ENCODE results near the gene CLIC5. TPM values are rescaled to one million over a fixed set of nuclear protein-coding genes. Genes with fewer than 3 reads are reported as not detected.

The CLIC5 gene
- total RNA-seq, 1 experiment from 2014 or later, result 0.05 TPM

DNA sequence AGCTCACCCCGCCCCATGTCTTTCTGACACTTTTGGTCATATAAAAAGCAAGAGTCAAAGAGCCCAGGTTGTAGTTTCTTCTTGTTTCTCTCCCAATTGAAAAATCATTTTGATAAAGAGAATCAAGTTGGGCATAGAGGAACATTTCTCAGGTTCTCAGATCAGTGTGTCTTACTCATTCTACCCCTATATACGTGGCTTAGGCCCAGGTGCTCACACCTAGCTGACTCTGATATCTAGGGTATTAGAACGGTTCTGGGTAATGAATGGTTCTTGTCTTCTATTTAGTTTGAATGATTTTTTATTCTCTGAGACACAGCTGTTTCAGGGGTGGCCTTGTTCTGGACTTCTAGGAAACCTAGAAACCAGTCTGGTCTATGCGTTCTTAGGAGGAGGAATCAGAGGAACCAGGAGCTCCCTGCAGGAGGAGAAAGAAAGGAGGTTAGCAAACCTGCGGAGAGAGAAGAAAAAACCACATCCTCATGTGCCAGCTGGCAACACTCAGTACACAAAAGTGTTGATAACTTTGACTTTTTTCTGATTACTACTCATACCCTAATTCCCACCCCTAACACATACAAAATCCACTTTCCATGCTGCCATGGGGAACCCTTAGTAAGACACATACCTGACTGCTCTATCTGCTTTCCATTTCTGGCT is 178.0 kb downstream of the CLIC5 start:
- no peak for ATAC-seq

GRCh38 chr6:45836984-45837383 is 178.7 kb downstream of the CLIC5 start:
- Histone ChIP-seq H3K27me3 (ENCODE audit: control insufficient read depth, insufficient read depth, low read length) (no peaks in the 10 kb centered on the region), H3K9me3 (ENCODE audit: control insufficient read depth, insufficient read depth, low read depth, low read length) (no peaks in the 10 kb centered on the region), H3K27ac (ENCODE audit: low read length) (no peak overlapping the region), H3K36me3 (ENCODE audit: control insufficient read depth, insufficient read depth, low read length) (no peaks in the 10 kb centered on the region), H3K4me1 (ENCODE audit: control insufficient read depth, insufficient read depth, low read length) (no peaks in the 10 kb centered on the region), H3K4me3 (ENCODE audit: low read depth in 2 of 2, low read length in 2 of 2) (no peak overlapping the region)
- in situ Hi-C loops (cut with HindIII; ENCODE audit: low pct_unique_long_range_greater_than_20kb, low sequenced_read_pairs) (no loop called here), intact Hi-C loops (cut with micrococcal nuclease; ENCODE audit: unreplicated experiment) (no loop called here)
- DNase-seq (ENCODE audit: low read depth, low spot score) (no peak), ATAC-seq (no peak)
- ChIA-PET CTCF (no interaction called here), POLR2A (no interaction called here)
- no peak for TF ChIP-seq SIN3A (IDR thresholded peaks at IDR 0.05; ENCODE audit: borderline replicate concordance, insufficient read depth, low read depth, low read length)
- TF ChIP-seq POLR2AphosphoS5 (IDR thresholded peaks at IDR 0.05; ENCODE audit: low read depth, low read length), result no peak
- no peak for TF ChIP-seq REST (IDR thresholded peaks at IDR 0.05; ENCODE audit: insufficient read depth in 1 of 2, low read depth in 2 of 2, low read length in 1 of 2)
- TF ChIP-seq CTCF (IDR thresholded peaks at IDR 0.05), result no peak
- TF ChIP-seq TCF7L2 (IDR thresholded peaks at IDR 0.05; ENCODE audit: low read depth, low read length), result no peak
- BruUV-seq (replicated peaks), result no TSS peak

More for the DNA sequence above, 178.0 kb downstream of the CLIC5 start:
- DNase-seq (ENCODE audit: low read depth, low spot score), result no peak
- ChIA-PET POLR2A (no interaction called here), CTCF (no interaction called here)
- in situ Hi-C loops (cut with HindIII; ENCODE audit: low pct_unique_long_range_greater_than_20kb, low sequenced_read_pairs) (no loop called here), intact Hi-C loops (cut with micrococcal nuclease; ENCODE audit: unreplicated experiment) (no loop called here)
- Histone ChIP-seq H3K9me3 (ENCODE audit: control insufficient read depth, insufficient read depth, low read depth, low read length) (no peaks in the 10 kb centered on the region), H3K27me3 (ENCODE audit: control insufficient read depth, insufficient read depth, low read length) (no peaks in the 10 kb centered on the region), H3K27ac (ENCODE audit: low read length) (no peak overlapping the region), H3K4me1 (ENCODE audit: control insufficient read depth, insufficient read depth, low read length) (no peaks in the 10 kb centered on the region), H3K4me3 (ENCODE audit: low read depth in 2 of 2, low read length in 2 of 2) (no peak overlapping the region), H3K36me3 (ENCODE audit: control insufficient read depth, insufficient read depth, low read length) (no peaks in the 10 kb centered on the region)
- TF ChIP-seq TCF7L2 (IDR thresholded peaks at IDR 0.05; ENCODE audit: low read depth, low read length) (no peak), REST (IDR thresholded peaks at IDR 0.05; ENCODE audit: insufficient read depth in 1 of 2, low read depth in 2 of 2, low read length in 1 of 2) (no peak), POLR2AphosphoS5 (IDR thresholded peaks at IDR 0.05; ENCODE audit: low read depth, low read length) (no peak), CTCF (IDR thresholded peaks at IDR 0.05) (no peak), SIN3A (IDR thresholded peaks at IDR 0.05; ENCODE audit: borderline replicate concordance, insufficient read depth, low read depth, low read length) (no peak)
- BruUV-seq (replicated peaks), result no TSS peak

Measured in Panc1 (cell line).